HFFc6 (cell line): ENCODE results near the gene NOA1. TPM values are rescaled to one million over a fixed set of nuclear protein-coding genes. Genes with fewer than 3 reads are reported as not detected.
"Not testable (repeated sequence)": the region's sequence is repeated elsewhere in the genome, so short reads cannot be mapped to it uniquely, and the experiment has no call there.

Source experiments
- DNase-seq: peaks from one replicate; pipeline ENCODE4 v3.0.0-alpha.2; 2018
- H3K27ac Mint-ChIP-seq: 2 replicates; pipeline ENCODE4 v1.8.0; 2020; ENCODE audit warnings: mild to moderate bottlenecking, mixed read lengths
- H3K27me3 Mint-ChIP-seq: 2 replicates; pipeline ENCODE4 v1.8.0; 2021; ENCODE audit warnings: mild to moderate bottlenecking, moderate library complexity, mixed read lengths; ENCODE audit not compliant: insufficient read depth
- H3K36me3 Mint-ChIP-seq: 2 replicates; pipeline ENCODE4 v1.8.0; 2021; ENCODE audit warnings: low read depth, mixed read lengths
- H3K4me1 Mint-ChIP-seq: 2 replicates; pipeline ENCODE4 v1.8.0; 2020; ENCODE audit warnings: low read depth, mixed read lengths
- H3K4me3 Mint-ChIP-seq: 2 replicates; pipeline ENCODE4 v1.8.0; 2020; ENCODE audit warnings: mild to moderate bottlenecking, moderate library complexity, mixed read lengths
- H3K9me3 Mint-ChIP-seq: 2 replicates; pipeline ENCODE4 v1.8.0; 2020; ENCODE audit warnings: mild to moderate bottlenecking, mixed read lengths
- total RNA-seq, 6 experiments: library from RNA; stranded (reverse); fragmentation: NEBNext Ultra II Directional; extraction: Animal tissue kit (Norgen Biotek cat#: 25700); gene quantifications; 2 replicates in 1 of 6; 3 replicates in 5 of 6; pipeline ENCODE4 v1.2.3, GENCODE V29; 2021
- TF ChIP-seq, protein P1 (sequence below): fragments of 200-600 bp; sonication (generic); IDR thresholded peaks from 2 replicates; pipeline ENCODE4 v1.5.0; 2021; ENCODE audit warnings: antibody characterized with exemption, mild to moderate bottlenecking

The NOA1 gene
- total RNA-seq, 6 experiments from 2014 or later = 10.5 to 14.7 (median 13.8) TPM

DNA sequence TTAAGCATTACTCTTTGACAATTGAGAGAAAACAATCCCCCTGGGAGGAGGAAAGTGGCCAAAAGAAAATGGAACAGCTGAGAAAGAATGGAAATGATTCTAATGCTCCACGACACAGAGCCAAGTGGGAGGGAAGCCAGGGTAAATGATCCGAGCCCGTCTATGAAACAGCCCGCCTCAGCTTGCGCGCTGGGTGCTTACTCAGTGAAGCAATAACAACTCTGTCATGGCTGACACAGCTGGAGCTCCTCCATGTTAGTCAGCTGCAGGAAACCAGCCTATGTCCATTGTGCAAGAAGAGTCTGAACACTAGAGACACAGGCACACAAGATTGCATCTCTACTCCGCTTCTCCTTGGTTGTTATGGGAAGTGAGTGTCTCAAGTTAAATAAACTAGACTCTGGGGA lies 19.3 kb downstream of the NOA1 start:
- H3K4me3 Mint-ChIP-seq = peak overlapping the region; percentile 65
- TF ChIP-seq, protein P1, sequence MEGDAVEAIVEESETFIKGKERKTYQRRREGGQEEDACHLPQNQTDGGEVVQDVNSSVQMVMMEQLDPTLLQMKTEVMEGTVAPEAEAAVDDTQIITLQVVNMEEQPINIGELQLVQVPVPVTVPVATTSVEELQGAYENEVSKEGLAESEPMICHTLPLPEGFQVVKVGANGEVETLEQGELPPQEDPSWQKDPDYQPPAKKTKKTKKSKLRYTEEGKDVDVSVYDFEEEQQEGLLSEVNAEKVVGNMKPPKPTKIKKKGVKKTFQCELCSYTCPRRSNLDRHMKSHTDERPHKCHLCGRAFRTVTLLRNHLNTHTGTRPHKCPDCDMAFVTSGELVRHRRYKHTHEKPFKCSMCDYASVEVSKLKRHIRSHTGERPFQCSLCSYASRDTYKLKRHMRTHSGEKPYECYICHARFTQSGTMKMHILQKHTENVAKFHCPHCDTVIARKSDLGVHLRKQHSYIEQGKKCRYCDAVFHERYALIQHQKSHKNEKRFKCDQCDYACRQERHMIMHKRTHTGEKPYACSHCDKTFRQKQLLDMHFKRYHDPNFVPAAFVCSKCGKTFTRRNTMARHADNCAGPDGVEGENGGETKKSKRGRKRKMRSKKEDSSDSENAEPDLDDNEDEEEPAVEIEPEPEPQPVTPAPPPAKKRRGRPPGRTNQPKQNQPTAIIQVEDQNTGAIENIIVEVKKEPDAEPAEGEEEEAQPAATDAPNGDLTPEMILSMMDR = no peak
- H3K36me3 Mint-ChIP-seq = peaks cover 14% of the 10 kb centered on the region
- no peaks in the 10 kb centered on the region for H3K27me3 Mint-ChIP-seq
- DNase-seq = peak; percentile 94
- peak overlapping the region; percentile 84 for H3K27ac Mint-ChIP-seq
- peaks cover 20% of the 10 kb centered on the region for H3K4me1 Mint-ChIP-seq
- no peaks in the 10 kb centered on the region for H3K9me3 Mint-ChIP-seq

DNA sequence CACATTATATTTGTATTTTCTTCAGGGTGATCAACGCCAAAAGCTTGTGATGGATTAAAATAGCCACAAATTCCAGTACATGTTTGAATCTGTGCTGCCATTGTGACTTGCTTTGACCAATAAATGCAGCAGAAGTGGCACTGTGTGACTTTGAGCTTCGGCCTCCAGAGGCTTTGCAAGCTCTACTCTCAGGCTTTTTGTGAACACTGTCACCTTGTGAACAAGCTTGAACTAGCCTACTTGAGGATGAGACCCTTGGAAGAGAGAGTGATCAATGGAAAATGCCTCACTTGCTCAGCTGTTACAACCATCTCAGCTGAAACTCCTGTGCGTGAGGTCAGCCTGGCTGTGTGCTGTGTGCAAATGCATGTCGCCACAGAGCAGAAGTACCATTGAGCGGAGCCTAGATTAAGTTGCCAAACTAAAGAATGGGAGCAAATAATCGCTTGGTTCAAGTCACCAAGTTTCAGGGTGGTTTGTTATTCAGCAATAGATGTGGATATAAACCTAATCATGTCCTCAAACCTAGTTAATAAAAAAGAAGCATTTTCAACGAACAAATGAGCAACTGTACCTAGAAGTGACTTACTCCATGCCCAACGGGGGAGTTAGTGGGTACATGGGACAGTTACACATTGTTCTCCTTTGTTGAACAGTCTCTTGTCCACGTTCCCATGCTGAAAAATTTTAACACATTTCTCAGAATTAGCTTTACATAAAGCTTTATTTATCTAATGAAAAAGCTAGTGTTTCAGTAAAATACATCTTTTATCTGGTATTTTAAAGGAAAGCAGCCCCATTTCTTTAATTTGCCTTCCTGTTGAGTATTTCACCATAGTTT lies 23.5 kb downstream of the NOA1 start:
- no peaks in the 10 kb centered on the region for H3K9me3 Mint-ChIP-seq
- no peak overlapping the region for H3K27ac Mint-ChIP-seq
- no peak for DNase-seq
- H3K27me3 Mint-ChIP-seq = peaks cover 2% of the 10 kb centered on the region
- H3K4me3 Mint-ChIP-seq = no peak overlapping the region
- TF ChIP-seq, protein P1 = no peak
- H3K4me1 Mint-ChIP-seq = peaks cover 18% of the 10 kb centered on the region
- H3K36me3 Mint-ChIP-seq = no peaks in the 10 kb centered on the region

DNA sequence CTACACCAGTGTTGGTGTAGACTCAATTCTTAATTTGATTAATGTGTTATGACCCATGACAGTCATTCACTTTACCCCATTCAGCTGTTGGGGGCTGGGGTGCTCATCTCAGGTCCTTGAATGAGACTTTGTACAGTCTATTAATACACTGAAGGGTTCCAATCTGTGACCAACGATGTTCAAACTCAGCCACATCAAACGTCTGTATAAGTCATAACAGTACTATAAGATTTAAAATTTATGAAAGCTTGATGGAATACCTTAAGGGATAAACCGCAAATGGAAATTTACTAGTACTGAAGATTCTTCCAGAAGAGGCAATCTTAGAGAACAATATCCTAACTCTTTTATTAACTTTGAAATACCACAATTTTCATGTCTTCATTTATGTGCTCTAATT lies 36.0 kb downstream of the NOA1 start:
- Mint-ChIP-seq H3K4me3 (no peak overlapping the region), H3K27ac (no peak overlapping the region), H3K36me3 (peaks cover 19% of the 10 kb centered on the region), H3K27me3 (peaks cover 6% of the 10 kb centered on the region), H3K9me3 (no peaks in the 10 kb centered on the region), H3K4me1 (peaks cover 19% of the 10 kb centered on the region)
- DNase-seq = no peak
- TF ChIP-seq, protein P1 = no peak

DNA sequence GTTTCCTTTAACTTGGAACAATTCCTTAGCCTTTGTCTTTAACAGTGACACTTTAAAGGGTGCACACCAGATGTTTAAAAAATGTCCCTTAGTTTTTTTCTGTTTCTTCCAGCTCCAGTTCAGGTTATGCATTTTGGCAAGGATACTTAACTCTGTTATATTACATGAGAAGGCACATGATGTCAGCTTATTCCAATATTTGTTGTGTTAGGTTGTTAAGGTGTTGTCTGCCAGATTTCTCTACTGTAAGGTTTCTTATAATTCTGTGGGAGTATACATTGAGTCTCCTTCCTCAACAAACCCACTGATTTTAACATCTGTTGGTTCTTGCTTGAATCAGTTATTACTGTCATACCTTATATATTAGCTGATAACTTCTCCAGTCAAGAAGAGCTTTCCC lies 36.4 kb downstream of the NOA1 start:
- Mint-ChIP-seq H3K4me1 (peaks cover 19% of the 10 kb centered on the region), H3K27me3 (peaks cover 6% of the 10 kb centered on the region), H3K36me3 (peaks cover 19% of the 10 kb centered on the region), H3K4me3 (no peak overlapping the region), H3K9me3 (no peaks in the 10 kb centered on the region), H3K27ac (no peak overlapping the region)
- TF ChIP-seq, protein P1 = no peak
- DNase-seq = no peak

DNA sequence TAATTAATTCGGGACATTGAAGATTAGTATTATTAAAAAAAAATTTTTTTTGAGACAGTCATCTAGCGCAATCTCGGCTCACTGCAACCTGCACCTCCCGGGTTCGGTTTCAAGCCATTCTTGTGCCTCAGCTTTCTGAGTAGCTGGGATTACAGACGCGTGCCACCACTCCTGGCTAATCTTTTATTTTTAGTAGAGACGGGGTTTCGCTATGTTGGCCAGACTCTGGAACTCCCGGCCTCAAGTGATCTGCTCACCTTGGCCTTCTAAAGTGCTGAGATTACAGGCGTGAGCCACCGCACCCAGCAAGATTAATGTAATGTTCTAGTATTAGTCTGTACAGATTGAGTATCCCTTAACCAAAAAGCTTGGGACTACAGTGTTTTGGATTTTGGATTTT lies 37.0 kb downstream of the NOA1 start:
- TF ChIP-seq, protein P1 = no peak
- peaks cover 19% of the 10 kb centered on the region for H3K36me3 Mint-ChIP-seq

DNA sequence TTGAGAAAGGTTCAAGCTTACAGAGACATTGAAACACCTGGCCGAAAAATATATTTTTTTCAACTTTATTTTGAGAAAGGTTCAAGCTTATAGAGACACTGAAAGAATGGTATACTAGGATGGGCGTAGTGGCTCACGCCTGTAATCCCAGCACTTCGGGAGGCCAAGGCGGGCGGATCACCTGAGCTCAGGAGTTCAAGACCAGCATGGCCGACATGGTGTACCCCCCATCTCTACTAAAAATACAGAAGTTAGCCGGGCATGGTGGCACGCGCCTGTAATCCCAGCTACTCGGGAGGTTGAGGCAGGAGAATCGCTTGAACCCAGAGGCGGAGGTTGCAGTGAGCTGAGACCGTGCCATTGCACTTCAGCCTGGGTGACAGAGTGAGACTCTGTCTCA lies 37.6 kb downstream of the NOA1 start:
- peaks cover 19% of the 10 kb centered on the region for H3K36me3 Mint-ChIP-seq
- DNase-seq, H3K4me3 Mint-ChIP-seq, H3K27me3 Mint-ChIP-seq, H3K9me3 Mint-ChIP-seq, H3K27ac Mint-ChIP-seq: not testable (repeated sequence)
- H3K4me1 Mint-ChIP-seq = peaks cover 27% of the 10 kb centered on the region

More for the DNA sequence above, 37.0 kb downstream of the NOA1 start:
- H3K4me3 Mint-ChIP-seq = no peak overlapping the region
- H3K9me3 Mint-ChIP-seq = no peaks in the 10 kb centered on the region
- no peak for DNase-seq
- H3K27me3 Mint-ChIP-seq = peaks cover 6% of the 10 kb centered on the region
- H3K4me1 Mint-ChIP-seq = peaks cover 21% of the 10 kb centered on the region
- H3K27ac Mint-ChIP-seq = no peak overlapping the region
